HG03108 (cell line): ENCODE data around the gene CPT1B.
"Not testable (repeated sequence)": the region's sequence is repeated elsewhere in the genome, so short reads cannot be mapped to it uniquely, and the experiment has no call there.

ENCODE experiments used
- ATAC-seq: cut with Tn5 transposase; IDR thresholded peaks from one replicate; pipeline ENCODE4 v1.9.1; 2021; ENCODE audit warnings: moderate library complexity; ENCODE audit not compliant: unreplicated experiment

Gene CPT1B

DNA sequence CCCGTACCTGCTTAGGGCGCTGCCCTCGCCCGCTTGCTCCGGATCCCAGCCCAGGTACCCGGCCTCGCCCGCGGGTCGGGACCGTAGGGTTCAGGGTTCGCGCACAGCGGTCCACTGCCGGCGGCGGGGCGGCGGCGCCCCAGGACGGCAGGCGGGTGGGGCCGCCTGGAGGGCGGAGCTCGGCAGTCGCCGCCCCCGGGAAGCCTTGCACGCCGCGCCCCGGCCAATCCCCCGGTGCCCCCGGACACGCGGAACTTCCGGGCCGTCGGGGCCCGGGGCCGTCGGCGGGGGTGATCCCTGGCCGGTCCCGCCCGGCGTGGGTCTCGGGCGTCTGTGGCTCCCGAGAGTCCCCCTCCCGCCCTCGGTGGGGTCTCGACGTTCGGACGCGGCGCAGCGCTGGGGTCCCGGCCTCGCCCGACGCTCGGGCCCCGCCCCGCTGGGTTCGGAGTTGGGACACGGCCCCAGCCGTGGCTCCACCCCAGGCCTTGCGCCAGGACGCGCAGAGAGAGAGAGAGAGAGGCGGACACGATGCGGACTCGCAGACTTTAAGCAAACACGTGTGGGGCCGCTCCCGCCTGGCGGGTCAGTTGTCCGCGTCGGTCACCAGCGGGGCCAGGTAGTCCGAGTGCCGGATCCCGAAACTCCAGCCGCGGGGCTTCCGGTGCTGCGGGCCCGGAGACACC is 48.2 kb downstream of the CPT1B start, which contains the start of gene TYMP:
Gene TYMP (minus strand): TSS at position 116 of the 683 bp plus-strand sequence. CDS start 303 bp downstream, outside the sequence.
- ATAC-seq = peak; percentile 11

- no peak for ATAC-seq
These were observed 48.8 kb downstream of the CPT1B start for GRCh38 chr22:50529416-50529896.

- no peak for ATAC-seq
These were observed 49.4 kb downstream of the CPT1B start for GRCh38 chr22:50528682-50529415.

DNA sequence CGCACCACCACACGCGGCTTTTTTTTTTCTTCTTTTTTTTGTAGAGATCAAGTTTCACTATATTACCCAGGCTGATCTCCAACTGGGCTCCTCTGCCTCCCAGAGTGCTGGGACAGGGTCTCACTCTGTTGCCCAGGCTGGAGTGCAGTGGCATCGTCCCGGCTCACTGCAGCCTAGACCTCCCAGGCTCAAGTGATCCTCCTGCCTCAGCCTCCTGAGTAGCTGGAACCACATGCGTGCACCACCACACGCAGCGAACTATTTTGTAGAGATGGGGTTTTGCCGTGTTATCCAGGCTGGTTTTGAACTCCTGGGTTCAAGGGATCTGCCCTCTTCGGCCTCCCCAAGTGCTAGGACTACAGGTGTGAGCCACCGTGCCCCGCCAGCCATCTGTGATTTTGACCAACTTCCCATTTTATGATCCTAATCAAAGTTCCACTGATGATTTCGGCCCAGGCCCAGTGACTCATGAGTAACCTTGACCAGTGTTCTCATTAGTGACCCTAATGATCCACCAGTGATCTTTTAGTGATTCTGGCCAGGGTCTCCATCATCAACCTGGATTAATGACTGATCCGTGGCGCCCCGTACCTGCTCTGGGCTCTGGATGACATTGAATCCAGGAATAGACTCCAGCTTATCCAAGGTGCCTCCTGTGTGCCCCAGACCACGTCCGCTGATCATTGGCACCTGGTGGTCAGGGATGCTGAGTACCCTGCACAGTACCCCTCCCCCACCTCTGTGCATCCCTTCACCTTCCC is 50.1 kb downstream of the CPT1B start:
- ATAC-seq = no peak

DNA sequence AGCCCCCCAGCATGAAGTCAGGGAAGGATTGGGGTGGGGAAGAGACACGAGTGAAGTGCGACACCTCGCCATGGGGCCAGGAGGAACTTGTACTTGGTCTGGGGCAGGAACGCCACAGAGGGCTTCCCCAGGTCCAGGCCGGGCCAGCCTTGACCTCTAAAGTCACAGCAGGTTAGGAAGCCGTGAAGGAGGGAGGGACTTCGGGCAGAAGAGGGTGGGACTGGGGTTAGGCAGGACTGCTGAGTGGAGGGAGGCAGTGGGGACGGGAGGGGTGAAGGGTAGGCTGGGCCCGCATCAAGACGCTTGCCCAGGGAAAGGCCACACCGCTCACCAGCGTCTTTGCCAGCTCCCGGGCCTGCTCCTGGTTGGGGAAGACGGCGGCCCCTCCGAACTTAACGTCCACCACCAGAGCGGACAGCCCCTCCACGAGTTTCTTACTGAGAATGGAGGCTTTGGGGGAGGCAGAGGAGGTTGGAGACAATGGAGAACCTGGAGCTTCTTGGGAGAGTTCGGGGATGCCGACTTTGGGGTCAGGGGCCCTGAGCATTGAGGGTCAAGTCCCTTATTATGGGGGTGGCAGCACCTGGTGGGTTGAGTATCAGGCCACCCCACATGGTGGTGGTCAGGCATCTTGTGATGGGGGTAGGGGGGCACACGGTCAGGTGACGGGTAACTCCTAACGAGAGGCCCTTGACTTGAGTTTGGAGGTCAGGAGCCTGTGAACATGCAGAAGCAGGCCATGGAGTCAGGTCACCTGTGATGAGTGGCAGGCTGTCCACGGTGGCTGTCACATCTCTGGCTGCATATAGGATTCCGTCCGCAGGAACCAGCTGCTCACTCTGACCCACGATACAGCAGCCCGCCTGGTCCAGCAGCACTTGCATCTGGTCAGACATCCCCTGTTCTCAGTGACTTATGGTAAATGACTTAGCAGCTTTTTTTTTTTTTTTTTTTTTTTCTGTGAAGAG is 51.1 kb downstream of the CPT1B start:
- ATAC-seq = no peak

GRCh38 chr22:50526108-50526833 is 52.0 kb downstream of the CPT1B start:
- ATAC-seq = peak; percentile 25

DNA sequence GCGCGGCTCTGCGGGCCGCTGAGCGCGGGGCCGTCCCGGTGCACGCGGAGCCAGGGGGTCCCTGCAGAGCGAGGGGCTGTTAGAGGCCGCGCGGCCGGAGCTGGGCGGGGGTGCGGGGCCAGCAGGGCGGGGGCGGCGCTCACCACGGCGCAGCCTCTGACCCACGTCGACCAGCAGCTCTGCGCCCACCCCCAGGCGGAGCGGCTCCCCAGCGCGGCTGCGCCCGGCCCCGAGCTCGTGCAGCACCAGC is 52.4 kb downstream of the CPT1B start:
- peak; percentile 8 for ATAC-seq

DNA sequence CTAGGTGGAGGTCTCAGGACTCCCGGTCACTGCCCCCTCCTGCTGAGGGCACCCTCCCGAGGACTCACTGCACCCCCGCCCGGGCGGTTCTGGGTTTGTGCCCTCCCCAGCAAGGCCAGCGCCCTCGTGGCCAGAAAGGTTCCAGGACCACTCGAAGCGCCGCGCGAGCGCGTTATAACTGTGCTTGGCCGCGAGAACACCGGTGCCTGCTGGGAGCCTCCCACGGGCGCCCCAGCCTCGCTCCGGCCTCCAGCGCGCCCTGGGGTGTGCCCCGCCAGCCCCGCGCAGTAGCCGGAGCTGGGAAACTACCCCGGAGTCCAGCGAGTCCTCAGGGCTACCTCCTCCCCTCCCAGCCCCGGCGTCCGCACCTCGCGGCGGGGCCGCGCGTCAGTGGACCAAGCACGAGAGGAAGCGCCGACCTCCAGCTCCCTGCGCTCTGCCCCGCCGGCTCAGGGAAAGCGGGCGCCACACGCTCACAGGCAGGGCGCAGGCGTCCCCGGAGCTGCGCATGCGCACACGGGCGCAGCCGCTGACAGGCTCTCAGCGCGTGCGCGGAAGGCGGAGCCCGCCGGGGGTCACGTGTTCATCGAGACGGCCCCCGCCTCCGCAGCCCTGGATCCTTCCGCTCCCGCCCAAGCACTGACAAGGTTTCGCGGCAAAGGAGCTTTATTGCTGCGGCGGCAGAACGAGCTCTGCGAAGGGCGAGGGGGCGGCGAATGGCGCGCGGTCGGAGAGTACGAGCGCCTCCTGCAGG is 52.9 kb downstream of the CPT1B start, which contains the start of gene SCO2:
Gene SCO2 (minus strand): TSS at position 495 of the 754 bp plus-strand sequence. CDS start 1,187 bp downstream, outside the sequence.
- ATAC-seq = peak; percentile 19

- ATAC-seq = no peak
These were observed 53.5 kb downstream of the CPT1B start for GRCh38 chr22:50524676-50525103.

DNA sequence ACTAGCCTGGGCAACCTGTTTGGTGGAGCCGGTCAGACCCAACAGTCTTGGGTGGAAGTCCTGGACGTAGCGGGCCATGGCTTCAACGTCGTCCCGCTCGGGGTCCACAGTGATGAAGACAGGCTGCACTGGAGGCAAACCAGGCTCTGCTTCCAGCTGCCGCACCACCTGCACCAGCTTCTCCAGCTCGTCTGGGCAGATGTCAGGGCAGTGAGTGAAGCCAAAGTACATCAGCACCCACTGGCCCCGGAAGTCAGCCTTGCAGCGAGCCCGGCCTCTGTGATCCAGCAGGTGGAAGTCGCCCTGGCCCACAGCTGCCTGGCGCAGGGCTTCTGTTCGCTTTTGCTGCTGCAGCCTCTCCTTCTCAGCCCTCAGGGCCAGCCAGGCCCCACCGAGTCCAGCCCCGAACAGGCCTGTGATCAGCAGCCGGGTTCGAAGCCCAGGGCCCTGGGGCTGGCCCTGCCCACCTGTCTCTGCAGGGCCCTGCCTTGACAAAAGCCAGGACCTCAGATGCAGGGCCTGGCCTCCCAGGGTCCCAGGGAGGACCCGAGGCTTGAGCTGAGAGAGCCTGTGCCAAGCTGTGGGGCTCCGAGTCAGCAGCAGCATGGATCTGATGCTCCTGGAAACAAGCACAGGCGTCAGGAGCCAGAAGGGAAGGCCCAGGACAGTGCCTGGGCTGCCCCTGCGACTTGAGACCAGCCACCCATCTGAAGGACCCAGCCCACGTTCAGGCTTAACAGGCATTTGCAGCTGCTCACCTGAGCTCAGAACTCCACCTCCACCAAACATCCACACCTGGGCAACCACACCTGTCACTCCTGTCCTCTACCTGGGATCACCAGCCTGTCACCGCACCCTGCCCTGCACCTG is 54.2 kb downstream of the CPT1B start:
- no peak for ATAC-seq

- ATAC-seq = no peak
These were observed 54.8 kb downstream of the CPT1B start for GRCh38 chr22:50523458-50523805.

DNA sequence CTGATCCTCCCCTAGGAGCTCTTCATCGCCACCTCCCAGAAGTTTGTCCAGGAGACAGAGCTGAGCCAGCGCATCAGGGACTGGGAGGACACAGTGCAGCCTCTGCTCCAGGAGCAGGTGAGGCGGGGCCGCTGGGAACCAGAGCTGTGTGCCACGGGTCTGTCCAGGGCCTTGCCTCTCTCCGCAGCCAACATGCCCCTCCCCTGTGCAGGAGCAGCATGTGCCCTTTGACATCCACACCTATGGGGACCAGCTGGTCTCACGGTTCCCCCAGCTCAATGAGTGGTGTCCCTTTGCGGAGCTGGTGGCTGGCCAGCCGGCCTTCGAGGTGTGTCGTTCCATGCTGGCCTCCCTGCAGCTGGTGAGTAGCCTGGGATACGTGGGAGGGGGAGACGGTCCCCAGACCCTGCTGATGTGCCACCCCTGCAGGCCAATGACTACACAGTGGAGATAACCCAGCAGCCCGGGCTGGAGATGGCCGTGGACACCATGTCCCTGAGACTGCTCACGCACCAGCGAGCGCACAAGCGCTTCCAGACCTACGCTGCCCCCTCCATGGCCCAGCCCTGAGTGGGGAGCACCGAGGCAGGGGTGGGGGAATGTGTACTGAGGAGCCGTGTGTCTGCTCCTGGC is 55.3 kb downstream of the CPT1B start:
- no peak for ATAC-seq

- no peak for ATAC-seq
These were observed 55.9 kb downstream of the CPT1B start for GRCh38 chr22:50522208-50522805.

DNA sequence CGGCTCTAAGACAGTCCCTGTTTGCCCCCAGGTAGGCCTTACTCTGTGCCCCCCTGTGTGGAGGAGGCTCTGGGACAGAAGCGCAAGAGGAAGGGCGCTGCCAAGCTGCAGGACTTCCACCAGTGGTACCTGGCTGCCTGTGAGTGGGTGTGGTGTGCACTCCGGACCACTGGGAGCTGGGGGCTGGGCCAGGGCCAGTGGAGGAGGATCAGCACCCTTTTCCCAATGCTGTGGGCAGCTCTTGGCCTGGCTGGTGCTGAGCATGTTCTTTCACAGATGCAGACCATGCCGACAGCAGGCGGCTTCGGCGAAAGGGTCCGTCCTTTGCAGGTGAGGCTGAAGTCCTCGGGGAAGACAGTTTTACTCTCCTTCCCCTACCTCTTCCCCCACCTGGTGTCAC is 56.5 kb downstream of the CPT1B start:
- ATAC-seq = no peak

DNA sequence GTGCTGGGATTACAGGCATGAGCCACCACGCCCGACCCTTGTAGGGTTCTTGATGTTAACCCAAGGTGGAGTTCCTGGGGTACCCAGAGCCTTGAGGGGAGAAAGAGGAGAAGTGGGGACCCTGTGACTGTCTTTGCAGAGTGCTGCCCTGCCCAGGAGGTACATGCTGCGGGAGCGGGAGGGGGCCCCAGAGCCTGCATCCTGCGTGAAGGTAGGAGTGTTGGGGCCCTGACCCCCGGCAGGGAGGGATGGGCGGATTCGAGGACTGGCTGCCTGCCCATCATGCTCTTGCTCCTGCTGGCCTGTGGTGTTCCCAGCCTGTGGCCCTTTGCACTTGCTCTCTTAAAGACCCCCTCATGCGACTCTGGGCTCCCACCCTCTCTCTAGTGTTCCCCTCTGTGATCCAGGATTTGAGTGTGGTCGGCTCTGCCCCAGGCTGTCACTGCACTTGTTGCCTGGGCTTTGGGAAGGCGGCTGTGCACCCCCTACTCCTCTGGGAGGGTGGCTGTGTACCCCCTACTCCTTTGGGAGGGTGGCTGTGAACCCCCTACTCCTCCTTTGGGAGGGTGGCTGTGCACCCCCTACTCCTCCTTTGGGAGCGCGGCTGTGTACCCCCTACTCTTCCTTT is 57.3 kb downstream of the CPT1B start:
- no peak for ATAC-seq

- ATAC-seq = not testable (repeated sequence)
These were observed 58.0 kb downstream of the CPT1B start for GRCh38 chr22:50520184-50520583.

- no peak for ATAC-seq
These were observed 59.1 kb downstream of the CPT1B start for GRCh38 chr22:50519151-50519550.
